ENCODE results near the gene TRPM3. TPM values are rescaled to one million over a fixed set of nuclear protein-coding genes. Genes with fewer than 3 reads are reported as not detected.

The TRPM3 gene
- polyA plus RNA-seq (2013), result 0.42 and 0.46 TPM in 2 replicates

DNA sequence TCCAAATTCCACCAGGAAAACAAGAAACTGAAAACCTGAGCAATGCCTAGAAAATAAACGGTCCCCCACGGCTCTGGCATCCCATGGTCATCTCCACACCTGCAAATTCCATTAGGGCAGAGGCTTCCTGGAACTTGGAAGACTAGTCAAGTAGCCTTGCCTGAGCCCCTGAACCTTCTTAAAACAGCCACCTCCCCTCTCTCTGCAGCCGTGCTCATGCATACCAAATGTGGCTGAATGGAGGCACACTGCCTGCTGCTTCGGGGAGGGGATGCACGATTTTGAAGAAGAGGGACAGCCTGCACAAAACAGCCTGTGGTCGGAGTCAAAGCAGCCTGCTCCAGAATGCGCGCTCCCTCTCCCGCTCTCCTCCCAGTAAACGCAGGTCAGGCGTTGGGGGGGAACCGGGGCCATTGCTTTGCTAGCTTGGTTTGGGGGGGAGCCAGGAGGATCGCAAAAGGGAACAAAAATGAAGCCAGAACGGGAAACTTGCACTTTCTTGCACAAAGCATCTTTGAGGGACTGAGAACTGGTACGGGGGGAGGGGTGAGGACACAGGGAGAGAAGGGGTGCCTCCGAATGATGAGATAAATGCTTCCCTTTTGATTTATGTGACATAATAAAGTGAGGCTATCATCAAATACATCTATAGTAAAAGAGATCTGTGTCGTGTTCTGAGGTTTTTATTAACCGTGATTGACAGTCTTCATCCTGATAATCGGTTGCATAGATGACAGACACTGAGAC lies at the start of gene TRPM3:
Gene TRPM3 (minus strand): TSS at position 347 of the 747 bp plus-strand sequence. CDS start 267 bp downstream, at position 80.
- H4K12ac ChIP-seq (ENCODE audit: low read depth, low read length), result peak within 1 kb of the TSS; percentile 36
- no CpG with 5 or more reads among the region's 19 CpGs for WGBS (ENCODE audit: extremely low coverage, insufficient coverage, insufficient read length)

DNA sequence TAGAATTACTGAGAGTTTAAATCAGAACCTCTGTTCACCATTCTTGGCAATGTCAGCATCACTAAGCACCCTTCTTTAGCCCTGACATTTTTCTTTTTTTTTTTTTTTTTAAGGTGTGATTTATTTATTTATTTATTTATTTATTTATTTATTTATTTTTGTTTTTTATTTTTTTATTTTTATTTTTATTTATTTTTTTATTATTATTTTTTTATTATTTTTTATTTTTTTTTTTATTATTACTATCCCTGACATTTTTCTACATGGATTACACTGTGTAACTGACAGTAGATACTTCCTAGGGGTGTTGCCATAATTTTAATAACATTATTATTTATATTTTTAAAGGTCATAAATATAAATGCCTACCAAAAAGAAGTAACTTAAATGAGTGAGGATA lies 47.0 kb upstream of the TRPM3 start:
- H4K91ac ChIP-seq (ENCODE audit: low read depth, low read length), result no peak overlapping the region
- no peaks in the 10 kb centered on the region for H3K79me1 ChIP-seq (ENCODE audit: low read length)
- no peak overlapping the region for H3K9ac ChIP-seq (ENCODE audit: low read length)
- H3K27ac ChIP-seq (ENCODE audit: low read depth, low read length), result no peak overlapping the region
- H3K18ac ChIP-seq (ENCODE audit: low read length), result no peak overlapping the region
- no peak overlapping the region for H2BK120ac ChIP-seq (ENCODE audit: insufficient read depth, low read length, poor library complexity)
- no peak overlapping the region for H2AK5ac ChIP-seq (ENCODE audit: low read length)
- no peaks in the 10 kb centered on the region for H3K27me3 ChIP-seq (ENCODE audit: insufficient read depth, low read length)
- no peaks in the 10 kb centered on the region for H3K79me2 ChIP-seq (ENCODE audit: control insufficient read depth, insufficient read depth, low read length, poor library complexity)
- no peak overlapping the region for H4K8ac ChIP-seq (ENCODE audit: low read depth, low read length)
- H2BK5ac ChIP-seq (ENCODE audit: low read depth, low read length, poor library complexity), result no peak overlapping the region
- no peak for DNase-seq
- no peak overlapping the region for H3K4me3 ChIP-seq (ENCODE audit: low read depth, low read length)
- no peak overlapping the region for H2AFZ ChIP-seq (ENCODE audit: insufficient read depth, low read length, poor library complexity)
- no peak overlapping the region for H3K14ac ChIP-seq (ENCODE audit: low read length)
- no peak overlapping the region for H2BK12ac ChIP-seq (ENCODE audit: low read length)
- no peaks in the 10 kb centered on the region for H3K36me3 ChIP-seq (ENCODE audit: control insufficient read depth in 1 of 2, insufficient read depth in 2 of 2, low read length in 2 of 2)
- H3K9me3 ChIP-seq (ENCODE audit: insufficient read depth, low read depth, low read length), result no peaks in the 10 kb centered on the region
- H3K23ac ChIP-seq (ENCODE audit: low read length), result no peak overlapping the region
- H3K4me1 ChIP-seq (ENCODE audit: control insufficient read depth in 1 of 2, insufficient read depth in 2 of 2, low read length in 2 of 2), result no peaks in the 10 kb centered on the region
- no peak overlapping the region for H3K4me2 ChIP-seq (ENCODE audit: low read length)
- H4K12ac ChIP-seq (ENCODE audit: low read depth, low read length), result no peak overlapping the region
- H3K4ac ChIP-seq (ENCODE audit: low read depth, low read length), result no peak overlapping the region

More for the DNA sequence above, at the start of gene TRPM3:
- Histone ChIP-seq H3K79me2 (ENCODE audit: control insufficient read depth, insufficient read depth, low read length, poor library complexity) (no peaks in the 10 kb centered on the region), H2AFZ (ENCODE audit: insufficient read depth, low read length, poor library complexity) (no peak within 1 kb of the TSS), H2BK12ac (ENCODE audit: low read length) (peak within 1 kb of the TSS; percentile 76), H3K27ac (ENCODE audit: low read depth, low read length) (no peak within 1 kb of the TSS), H3K9ac (ENCODE audit: low read length) (no peak within 1 kb of the TSS), H3K4me1 (ENCODE audit: control insufficient read depth in 1 of 2, insufficient read depth in 2 of 2, low read length in 2 of 2) (peaks cover 7 to 10% of the 10 kb centered on the region in 2 experiments), H3K14ac (ENCODE audit: low read length) (no peak within 1 kb of the TSS), H4K8ac (ENCODE audit: low read depth, low read length) (no peak within 1 kb of the TSS), H3K4ac (ENCODE audit: low read depth, low read length) (no peak within 1 kb of the TSS), H3K79me1 (ENCODE audit: low read length) (peaks cover 2% of the 10 kb centered on the region), H4K91ac (ENCODE audit: low read depth, low read length) (peak within 1 kb of the TSS; percentile 73), H2AK5ac (ENCODE audit: low read length) (no peak within 1 kb of the TSS), H3K36me3 (ENCODE audit: control insufficient read depth in 1 of 2, insufficient read depth in 2 of 2, low read length in 2 of 2) (no peaks in the 10 kb centered on the region), H3K4me3 (ENCODE audit: low read depth, low read length) (no peak within 1 kb of the TSS), H2BK5ac (ENCODE audit: low read depth, low read length, poor library complexity) (no peak within 1 kb of the TSS), H3K23ac (ENCODE audit: low read length) (no peak within 1 kb of the TSS), H3K9me3 (ENCODE audit: insufficient read depth, low read depth, low read length) (no peaks in the 10 kb centered on the region), H3K27me3 (ENCODE audit: insufficient read depth, low read length) (no peaks in the 10 kb centered on the region), H3K18ac (ENCODE audit: low read length) (peak within 1 kb of the TSS; percentile 43), H2BK120ac (ENCODE audit: insufficient read depth, low read length, poor library complexity) (peak within 1 kb of the TSS; percentile 43), H3K4me2 (ENCODE audit: low read length) (peak within 1 kb of the TSS; percentile 48)
- no peak for DNase-seq

DNA sequence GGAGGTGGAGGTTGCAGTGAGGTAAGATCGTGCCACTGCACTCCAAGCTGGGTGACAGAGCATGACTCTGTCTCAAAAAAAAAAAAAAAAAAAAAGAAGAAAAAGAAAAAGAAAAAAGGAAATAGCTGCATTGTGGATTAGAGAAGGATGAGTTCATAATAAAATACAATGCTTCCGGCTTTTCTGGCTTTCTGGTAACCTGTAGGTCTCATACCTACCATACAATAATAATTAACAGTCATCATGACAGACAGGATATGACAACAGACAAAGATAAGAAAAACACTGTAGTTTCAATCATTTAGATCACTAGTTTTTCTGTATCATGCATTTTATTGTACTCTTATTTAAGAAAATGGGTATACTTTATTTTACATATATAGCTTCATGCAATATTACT lies 40.7 kb upstream of the TRPM3 start:
- no peak overlapping the region for H3K14ac ChIP-seq (ENCODE audit: low read length)
- H2BK120ac ChIP-seq (ENCODE audit: insufficient read depth, low read length, poor library complexity), result no peak overlapping the region
- H3K23ac ChIP-seq (ENCODE audit: low read length), result no peak overlapping the region
- no peaks in the 10 kb centered on the region for H3K27me3 ChIP-seq (ENCODE audit: insufficient read depth, low read length)
- H3K27ac ChIP-seq (ENCODE audit: low read depth, low read length), result no peak overlapping the region
- H2BK5ac ChIP-seq (ENCODE audit: low read depth, low read length, poor library complexity), result no peak overlapping the region
- no peak overlapping the region for H3K18ac ChIP-seq (ENCODE audit: low read length)
- H3K4me1 ChIP-seq (ENCODE audit: control insufficient read depth in 1 of 2, insufficient read depth in 2 of 2, low read length in 2 of 2), result no peaks in the 10 kb centered on the region
- no peaks in the 10 kb centered on the region for H3K79me1 ChIP-seq (ENCODE audit: low read length)
- H3K9ac ChIP-seq (ENCODE audit: low read length), result no peak overlapping the region
- H3K9me3 ChIP-seq (ENCODE audit: insufficient read depth, low read depth, low read length), result no peaks in the 10 kb centered on the region
- H2BK12ac ChIP-seq (ENCODE audit: low read length), result no peak overlapping the region
- no peak overlapping the region for H4K12ac ChIP-seq (ENCODE audit: low read depth, low read length)
- H3K36me3 ChIP-seq (ENCODE audit: control insufficient read depth in 1 of 2, insufficient read depth in 2 of 2, low read length in 2 of 2), result no peaks in the 10 kb centered on the region
- no peak overlapping the region for H2AFZ ChIP-seq (ENCODE audit: insufficient read depth, low read length, poor library complexity)
- no peaks in the 10 kb centered on the region for H3K79me2 ChIP-seq (ENCODE audit: control insufficient read depth, insufficient read depth, low read length, poor library complexity)
- DNase-seq, result no peak
- no peak overlapping the region for H2AK5ac ChIP-seq (ENCODE audit: low read length)
- H4K8ac ChIP-seq (ENCODE audit: low read depth, low read length), result no peak overlapping the region
- H4K91ac ChIP-seq (ENCODE audit: low read depth, low read length), result no peak overlapping the region
- H3K4me2 ChIP-seq (ENCODE audit: low read length), result no peak overlapping the region
- H3K4ac ChIP-seq (ENCODE audit: low read depth, low read length), result no peak overlapping the region
- H3K4me3 ChIP-seq (ENCODE audit: low read depth, low read length), result no peak overlapping the region
- WGBS (ENCODE audit: extremely low coverage, insufficient coverage, insufficient read length), result no CpG with 5 or more reads among the region's 2 CpGs

DNA sequence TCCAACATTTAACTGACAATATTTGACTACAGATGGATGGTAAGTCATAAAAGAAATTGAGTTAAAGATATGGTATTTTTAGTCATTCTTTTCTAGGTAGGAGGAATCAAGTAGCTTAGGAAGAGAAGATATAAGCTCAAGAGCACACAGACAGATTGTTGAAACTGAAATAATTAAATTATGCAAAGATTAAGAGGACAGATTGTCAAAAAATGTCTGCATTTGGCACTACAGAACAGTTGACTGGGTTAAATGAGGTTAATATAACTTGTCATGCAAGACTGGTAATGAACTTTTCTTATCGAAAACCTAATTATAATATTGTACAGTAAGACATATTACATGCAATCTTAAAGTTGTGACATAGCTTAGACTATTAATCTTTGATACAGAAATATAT lies 36.3 kb upstream of the TRPM3 start:
- no peaks in the 10 kb centered on the region for H3K79me2 ChIP-seq (ENCODE audit: control insufficient read depth, insufficient read depth, low read length, poor library complexity)
- no peak overlapping the region for H3K4me3 ChIP-seq (ENCODE audit: low read depth, low read length)
- no peak for DNase-seq
- no peak overlapping the region for H3K4ac ChIP-seq (ENCODE audit: low read depth, low read length)
- WGBS (ENCODE audit: extremely low coverage, insufficient coverage, insufficient read length), result no CpG with 5 or more reads among the region's 1 CpG
- H3K27me3 ChIP-seq (ENCODE audit: insufficient read depth, low read length), result no peaks in the 10 kb centered on the region
- H3K9me3 ChIP-seq (ENCODE audit: insufficient read depth, low read depth, low read length), result no peaks in the 10 kb centered on the region
- no peak overlapping the region for H3K18ac ChIP-seq (ENCODE audit: low read length)
- no peak overlapping the region for H3K9ac ChIP-seq (ENCODE audit: low read length)
- H2BK12ac ChIP-seq (ENCODE audit: low read length), result no peak overlapping the region
- no peaks in the 10 kb centered on the region for H3K79me1 ChIP-seq (ENCODE audit: low read length)
- no peak overlapping the region for H4K12ac ChIP-seq (ENCODE audit: low read depth, low read length)
- no peak overlapping the region for H4K91ac ChIP-seq (ENCODE audit: low read depth, low read length)
- no peak overlapping the region for H2BK120ac ChIP-seq (ENCODE audit: insufficient read depth, low read length, poor library complexity)
- H3K27ac ChIP-seq (ENCODE audit: low read depth, low read length), result no peak overlapping the region
- H4K8ac ChIP-seq (ENCODE audit: low read depth, low read length), result no peak overlapping the region
- no peaks in the 10 kb centered on the region for H3K36me3 ChIP-seq (ENCODE audit: control insufficient read depth in 1 of 2, insufficient read depth in 2 of 2, low read length in 2 of 2)
- no peak overlapping the region for H2AK5ac ChIP-seq (ENCODE audit: low read length)
- H2BK5ac ChIP-seq (ENCODE audit: low read depth, low read length, poor library complexity), result no peak overlapping the region
- no peak overlapping the region for H3K4me2 ChIP-seq (ENCODE audit: low read length)
- no peaks in the 10 kb centered on the region for H3K4me1 ChIP-seq (ENCODE audit: control insufficient read depth in 1 of 2, insufficient read depth in 2 of 2, low read length in 2 of 2)
- no peak overlapping the region for H3K23ac ChIP-seq (ENCODE audit: low read length)
- no peak overlapping the region for H3K14ac ChIP-seq (ENCODE audit: low read length)
- no peak overlapping the region for H2AFZ ChIP-seq (ENCODE audit: insufficient read depth, low read length, poor library complexity)
